DOHH2 (cell line): ENCODE data around the gene HAGHL.

Experiments used
- CTCF ChIP-seq: fragments of 200-600 bp; sonication (generic); IDR thresholded peaks from one replicate; pipeline ENCODE4 v1.5.1; 2014; ENCODE audit warnings: antibody characterized with exemption, mild to moderate bottlenecking, low read depth, low read length; ENCODE audit not compliant: poor library complexity, severe bottlenecking
- EZH2phosphoT487 ChIP-seq: fragments of 200-600 bp; sonication (generic); IDR thresholded peaks from 2 replicates; pipeline ENCODE4 v1.6.1; 2017; ENCODE audit warnings: borderline replicate concordance, mild to moderate bottlenecking, antibody characterized with exemption, low read length, moderate library complexity, mixed read lengths

GRCh38 chr16:752007-752312 lies 25.1 kb downstream of the HAGHL start:
- TF ChIP-seq CTCF = no peak
- TF ChIP-seq EZH2phosphoT487 = no peak
